SW480 (cell line): Measurements from ENCODE around the gene UBN1.

Source experiments
- DNase-seq: peaks from one replicate; pipeline ENCODE4 v3.0.0-alpha.2; 2016; ENCODE audit warnings: low spot score

UBN1 gene

DNA sequence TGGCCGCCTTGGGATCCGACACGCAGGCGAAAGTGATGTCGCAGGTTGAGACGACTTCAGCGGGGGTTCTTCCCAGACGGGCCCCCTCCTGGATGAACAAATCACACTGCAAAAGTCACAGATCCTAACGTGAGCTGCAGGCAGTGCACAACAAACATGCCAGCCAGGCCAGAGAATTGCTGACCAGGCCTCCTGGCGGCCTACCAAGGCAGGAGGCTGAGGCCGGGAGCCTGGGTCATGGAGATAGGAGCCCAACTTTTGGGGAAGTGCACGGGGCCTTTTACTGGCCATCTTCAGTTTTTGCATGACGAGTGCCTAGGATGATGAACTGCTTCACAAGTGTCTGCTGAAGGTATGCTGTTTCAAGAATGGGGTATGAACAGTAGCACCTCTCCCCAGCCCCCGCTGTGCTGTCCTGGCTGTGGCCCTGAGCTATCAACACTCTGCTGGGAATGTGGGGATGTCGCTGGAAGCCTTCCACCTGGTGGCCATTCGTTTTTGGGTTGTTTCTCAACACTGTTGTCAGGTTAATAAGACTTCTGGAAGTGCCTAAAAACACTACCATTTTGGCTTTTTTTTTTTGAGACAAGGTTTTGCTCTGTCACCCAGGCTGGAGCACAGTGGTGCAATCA lies 32.6 kb upstream of the UBN1 start:
- no peak for DNase-seq

DNA sequence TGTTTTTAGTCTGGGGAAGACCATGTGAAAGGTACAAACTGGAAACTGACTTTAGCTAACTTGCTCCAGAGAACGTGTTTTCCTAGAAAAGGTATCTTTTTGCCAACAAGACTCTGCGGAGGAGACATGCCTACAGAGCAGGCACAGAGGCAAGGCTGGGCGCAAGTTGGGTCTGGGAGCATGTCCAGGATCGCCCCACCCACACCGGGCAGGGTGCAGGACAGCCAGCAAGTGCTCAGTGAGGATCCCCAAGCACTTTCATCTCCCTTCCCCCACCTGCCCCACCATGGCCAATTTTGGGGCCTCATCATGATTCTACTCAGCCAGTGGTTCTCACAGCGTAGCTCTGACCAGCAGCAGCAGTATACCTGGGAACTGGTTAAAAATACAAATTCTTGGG lies 26.6 kb upstream of the UBN1 start:
- no peak for DNase-seq

DNA sequence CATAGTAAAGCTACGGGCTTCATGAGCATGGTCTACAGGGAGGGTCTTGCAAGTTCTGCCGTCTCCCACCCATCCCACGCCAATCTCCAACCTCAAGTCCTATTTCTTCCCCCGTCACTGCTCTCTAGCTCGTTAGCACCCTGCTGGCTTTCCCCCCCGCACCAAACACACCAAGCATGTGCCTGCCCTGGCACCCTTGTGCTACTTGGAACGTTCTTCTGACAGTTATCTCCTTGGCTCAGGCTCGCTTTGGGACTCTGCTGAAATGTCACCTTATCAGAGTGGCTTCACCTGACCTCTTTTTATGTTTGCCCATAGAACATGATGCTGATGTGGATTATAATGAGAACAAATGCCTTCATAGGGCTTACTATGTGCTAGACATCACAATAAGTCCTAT lies 22.1 kb upstream of the UBN1 start:
- no peak for DNase-seq

DNA sequence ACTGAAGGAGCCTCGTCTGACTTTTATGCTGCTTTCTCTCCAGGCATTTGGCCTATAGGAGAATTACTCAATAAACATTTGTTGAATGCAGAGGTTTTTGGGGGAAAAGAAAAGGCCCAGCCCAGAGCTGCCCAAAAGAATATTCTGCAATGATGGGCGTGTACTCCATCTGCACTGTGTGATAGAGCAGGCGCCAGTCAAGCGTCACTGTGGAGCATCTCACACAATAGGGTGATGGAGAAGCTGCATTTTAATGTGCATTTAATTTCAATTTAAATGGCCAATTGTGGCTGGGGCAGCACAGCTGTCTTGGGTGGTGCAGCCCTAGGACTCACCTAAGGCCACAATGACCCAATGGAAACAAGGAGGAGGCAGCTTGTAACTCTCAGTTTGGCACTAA lies 20.8 kb upstream of the UBN1 start:
- DNase-seq: no peak

DNA sequence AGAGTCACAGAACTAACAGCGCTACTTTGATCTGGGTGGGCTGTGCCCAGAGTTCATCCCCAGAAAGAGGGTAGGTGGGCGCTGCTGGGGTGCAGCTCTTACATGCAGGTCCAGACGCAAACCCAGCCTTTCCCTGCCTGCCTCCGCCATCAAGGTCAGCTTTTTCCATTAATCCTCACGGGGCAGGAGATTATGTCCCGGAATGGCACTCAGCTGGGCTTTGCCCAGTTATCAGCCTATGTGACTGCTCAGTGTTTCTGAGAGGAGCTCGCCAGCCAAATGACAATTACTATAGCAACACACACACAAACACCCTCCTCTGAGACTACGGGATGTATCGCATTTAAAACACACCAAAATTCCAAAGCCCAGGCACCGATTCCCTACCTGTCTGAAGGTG lies 20.3 kb upstream of the UBN1 start:
- no peak for DNase-seq

DNA sequence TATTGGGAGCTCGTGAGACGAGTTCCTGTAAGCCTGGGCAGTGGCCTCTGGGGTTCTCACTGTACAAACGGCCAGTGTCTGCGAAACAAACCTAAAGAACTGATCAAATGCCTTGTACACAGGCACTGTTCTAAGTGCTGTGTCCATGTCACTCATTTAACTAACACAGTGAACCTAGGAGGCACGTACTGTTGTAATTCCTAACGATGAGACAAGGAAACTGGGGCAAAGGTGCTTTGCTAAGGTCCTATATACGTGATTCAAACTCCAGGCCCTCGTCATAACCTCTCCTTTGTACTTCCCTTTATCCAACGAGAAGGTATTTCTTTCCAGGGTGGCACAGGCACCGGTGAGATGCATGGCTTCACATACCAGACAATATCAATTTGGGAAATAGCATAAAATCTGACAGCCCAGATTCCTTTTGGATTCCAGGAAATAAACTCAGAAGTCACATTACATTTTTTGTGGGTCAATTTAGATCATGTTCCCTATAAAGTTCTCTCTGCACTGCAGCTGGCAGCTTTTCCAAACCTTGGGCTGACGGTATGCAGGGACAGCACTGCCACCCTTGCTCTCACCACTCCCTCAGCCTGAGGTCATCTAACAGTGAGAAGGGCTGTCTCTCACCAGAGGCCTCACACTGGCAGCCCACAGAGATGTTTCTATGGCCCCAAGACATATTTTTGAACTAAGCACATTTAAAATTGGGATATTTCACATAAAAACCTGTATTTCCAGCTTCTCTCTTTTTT lies 18.5 kb upstream of the UBN1 start:
- DNase-seq: no peak

DNA sequence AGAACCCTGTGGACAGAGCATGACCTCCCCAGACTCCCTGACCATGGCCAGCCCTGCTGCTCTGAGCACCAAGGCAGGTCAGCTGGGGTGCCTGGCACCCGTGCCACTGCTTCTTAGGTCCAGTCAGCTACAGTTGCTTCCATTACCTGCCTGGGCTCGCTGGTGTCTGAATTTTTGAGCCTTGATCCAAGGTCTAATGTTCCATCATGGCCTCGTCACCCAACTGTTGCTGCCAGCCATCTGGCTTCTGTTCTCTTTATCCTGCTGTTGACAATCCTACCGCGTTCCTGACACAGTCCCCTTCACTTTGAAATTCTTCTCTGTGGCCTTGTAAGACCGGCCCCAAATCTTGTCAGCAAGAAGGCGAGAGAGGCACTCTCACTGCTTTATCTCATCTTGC lies 16.9 kb upstream of the UBN1 start:
- DNase-seq: no peak

DNA sequence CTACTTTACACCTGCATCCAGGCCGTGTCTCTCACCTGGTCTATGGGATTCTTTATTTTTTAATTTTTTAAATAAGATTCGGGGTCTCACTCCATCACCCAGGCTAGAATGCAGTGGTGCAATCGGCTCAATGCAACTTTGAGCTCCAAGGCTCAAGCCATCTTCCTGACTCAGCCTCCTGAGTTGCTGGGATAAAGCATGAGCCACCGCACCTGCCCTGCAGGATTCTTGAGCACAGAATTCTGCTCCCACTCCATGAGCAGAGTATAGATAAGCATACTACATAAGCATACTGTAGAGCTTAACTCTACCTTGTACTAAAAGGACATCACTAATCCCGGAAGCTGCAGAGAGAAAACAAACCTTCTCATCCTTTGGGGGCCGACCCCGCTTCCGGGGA lies 15.7 kb upstream of the UBN1 start:
- DNase-seq: no peak

DNA sequence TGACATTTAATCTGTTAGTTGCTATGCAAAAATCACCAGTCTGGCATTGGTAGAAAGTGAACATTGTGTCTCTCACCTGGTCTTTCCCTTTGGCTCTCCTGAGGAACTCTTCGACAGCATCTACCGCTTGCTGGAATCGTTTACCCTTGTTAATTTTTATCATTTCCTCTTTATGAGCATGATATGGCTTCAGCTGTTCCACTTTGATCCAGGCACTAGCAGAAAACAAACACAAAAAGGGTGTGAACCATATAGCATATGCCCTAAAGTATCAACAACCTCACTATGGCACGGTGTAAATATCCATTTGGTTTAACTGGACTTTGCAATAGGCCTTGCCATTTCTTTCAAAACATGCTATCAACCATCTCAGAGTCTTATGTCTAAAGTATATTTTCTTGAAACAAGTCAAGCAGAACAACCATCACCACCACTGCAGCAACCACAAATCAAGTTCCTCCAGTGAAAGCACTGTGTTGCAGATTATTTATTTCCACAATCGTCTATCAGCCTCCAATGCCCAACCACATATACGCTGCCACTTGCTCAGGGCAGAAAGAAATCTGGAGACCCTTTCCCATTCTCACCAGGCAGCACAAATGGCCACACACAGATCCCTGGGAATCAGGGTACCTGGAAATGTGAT lies 14.5 kb upstream of the UBN1 start:
- no peak for DNase-seq

DNA sequence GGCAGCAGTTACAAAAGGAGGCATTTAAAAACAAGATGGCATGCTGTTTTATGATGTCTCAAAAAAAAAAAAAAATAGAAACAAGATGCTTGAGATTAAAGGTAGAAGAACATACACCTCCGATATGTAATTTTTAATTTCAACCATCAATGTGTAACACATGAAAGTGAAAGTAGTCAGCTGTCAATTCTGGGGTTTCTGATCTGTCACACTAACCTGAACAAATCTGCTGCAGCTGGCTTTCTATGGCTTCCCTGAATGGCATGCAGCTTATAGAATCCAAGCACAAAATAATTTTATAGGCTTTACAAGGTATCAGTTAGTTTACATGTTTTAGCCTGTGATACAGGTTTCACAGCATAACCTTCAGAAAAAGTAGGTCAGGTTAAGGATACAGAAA lies 13.7 kb upstream of the UBN1 start:
- no peak for DNase-seq

DNA sequence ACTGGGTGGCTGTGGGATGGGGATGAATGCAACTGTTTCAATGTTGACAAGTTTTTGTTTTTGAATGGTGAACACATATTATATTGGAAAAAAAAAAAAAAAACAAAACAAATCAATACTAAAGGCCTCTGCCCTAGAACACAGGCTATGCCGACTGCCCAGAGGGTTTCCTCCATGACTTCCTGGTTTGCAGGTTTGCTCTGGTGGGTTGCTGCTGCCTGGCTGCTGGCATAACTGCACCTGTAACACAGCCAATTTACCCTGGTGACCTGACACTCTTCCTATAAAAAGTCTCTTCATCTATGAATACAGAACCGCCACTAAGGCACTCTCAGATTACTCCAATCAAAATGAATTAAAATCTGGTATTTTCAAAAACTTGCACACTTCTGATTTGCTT lies 10.6 kb upstream of the UBN1 start:
- no peak for DNase-seq

DNA sequence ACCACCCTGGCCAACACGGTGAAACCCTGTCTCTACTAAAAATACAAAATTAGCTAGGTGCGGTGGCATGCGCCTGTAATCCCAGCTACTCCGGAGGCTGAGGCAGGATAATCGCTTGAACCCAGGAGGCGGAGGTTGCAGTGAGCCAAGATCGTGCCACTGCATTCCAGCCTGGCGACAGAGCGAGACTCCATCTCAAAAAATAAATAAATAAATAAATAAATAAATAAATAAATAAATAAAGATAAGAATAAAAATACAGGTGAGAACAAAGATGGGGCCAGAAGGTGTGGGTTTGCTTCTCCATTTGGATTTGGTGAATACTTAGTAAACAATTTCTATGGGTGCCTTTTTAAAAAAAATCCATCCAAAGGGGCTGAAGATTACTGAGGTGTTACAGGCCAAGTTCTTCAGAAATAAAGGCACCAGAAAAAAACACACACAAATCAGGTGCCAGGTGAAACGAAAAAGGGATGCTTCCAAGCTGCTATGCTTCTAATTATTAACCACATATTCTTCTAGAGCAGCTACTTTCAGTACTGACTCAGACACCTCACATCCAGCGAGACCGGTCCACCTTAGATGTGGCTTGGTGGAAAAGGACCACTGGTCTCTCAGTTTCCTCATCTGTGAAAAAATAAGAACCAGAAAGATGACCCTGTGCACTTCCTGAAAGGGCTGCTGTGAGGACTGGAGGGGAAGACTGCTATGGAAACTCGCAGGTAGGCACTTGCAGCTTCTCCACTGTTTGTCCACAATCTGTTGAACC lies 9.4 kb upstream of the UBN1 start:
- DNase-seq: no peak

DNA sequence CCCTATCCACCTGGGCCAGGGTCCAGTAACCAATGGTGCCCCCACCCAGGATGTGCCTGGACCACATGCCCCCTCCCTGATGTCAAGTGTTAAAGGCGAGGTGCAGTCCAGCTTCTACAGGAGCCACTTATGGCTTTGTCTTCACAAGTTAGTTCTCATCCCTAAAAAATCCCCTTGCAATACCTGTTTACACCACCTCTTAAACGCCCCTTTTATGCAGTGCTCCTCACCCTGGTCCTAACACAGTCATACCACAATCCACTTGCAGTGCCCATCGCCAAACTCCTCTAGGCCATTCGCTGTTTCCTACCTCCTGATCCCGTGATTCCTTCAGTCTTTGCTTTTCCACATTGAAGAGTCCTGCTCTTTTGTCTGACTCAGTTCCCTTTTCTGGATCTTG lies 7.3 kb upstream of the UBN1 start:
- DNase-seq: no peak

DNA sequence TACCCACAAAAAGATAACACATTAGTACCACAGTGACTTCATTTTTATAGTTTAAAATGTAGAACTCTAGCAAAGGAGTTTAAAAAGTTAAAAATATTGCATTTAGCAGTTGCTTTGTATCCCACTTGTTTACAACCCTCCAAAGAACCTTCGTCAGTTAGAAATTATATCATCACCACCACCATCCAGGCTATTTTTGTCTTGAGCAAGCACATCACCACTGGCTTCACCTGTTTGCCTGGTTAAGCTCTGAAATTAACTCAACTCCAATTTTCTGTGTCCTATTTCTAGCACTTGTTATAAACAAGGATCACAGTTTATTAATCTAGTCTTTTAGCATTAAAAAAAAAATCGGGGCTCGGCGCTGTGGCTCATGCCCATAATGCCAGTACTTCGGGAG lies 6.3 kb upstream of the UBN1 start:
- no peak for DNase-seq

DNA sequence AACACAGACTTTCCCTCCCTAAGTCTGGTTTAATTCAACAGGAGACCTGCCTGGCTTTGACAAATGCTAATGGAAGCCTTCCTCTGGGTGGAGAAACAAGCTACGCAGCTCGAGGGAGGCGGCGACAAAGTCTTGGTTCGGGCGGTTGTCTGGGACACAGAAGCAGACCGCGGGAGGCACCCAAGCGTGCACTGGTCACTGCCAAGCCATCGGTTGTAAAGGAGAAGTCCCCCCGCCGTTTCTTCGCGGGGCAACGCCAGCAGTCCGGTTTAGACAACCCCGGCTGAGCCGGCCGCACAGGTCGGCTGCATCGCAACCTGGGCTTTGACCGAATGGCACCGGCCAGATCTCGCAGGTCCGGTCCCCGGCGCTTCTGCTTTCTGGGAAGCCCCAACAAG lies 779 bp upstream of the UBN1 start:
- DNase-seq: peak; percentile 29

DNA sequence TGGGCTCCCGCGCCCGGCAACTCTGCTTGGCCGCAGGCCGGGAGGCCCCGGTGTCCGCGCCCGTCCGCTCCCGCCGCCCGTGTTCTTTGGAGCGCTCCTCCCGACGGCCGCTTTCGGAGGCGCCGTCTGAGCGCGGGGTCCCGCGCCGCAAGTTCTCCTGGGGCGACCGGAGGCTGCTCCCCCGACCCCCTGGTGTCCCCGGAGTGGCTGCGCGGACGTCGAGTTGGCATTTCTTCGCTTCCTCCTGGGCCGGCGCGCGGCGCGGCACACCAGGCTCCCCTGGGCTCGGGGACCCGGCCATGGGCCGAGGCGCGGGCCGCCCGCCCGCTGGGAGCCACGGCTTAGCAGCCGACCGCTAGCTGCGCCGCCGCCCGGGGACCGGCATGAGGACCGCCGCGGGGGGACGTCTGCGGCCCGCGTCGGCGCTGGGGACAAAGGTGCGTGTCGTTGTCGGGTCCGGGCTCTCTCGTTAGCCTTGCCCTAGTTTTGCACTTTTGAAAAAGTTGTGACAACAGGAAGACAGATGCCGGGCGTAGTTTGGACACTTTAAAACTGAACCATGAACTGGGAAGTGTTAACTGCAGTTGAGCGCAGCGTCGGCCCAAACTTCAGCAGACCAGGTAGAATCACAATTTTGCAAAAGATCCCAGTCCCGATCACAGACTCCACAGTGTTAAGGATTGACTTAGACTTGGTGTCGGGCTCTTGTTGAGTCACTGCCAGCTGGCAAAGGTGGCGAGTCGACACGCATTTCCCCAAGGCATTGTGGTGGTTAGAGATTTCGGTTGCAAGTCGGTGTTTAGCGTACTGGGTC lies 700 bp downstream of the UBN1 start:
- peak; percentile 52 for DNase-seq

DNA sequence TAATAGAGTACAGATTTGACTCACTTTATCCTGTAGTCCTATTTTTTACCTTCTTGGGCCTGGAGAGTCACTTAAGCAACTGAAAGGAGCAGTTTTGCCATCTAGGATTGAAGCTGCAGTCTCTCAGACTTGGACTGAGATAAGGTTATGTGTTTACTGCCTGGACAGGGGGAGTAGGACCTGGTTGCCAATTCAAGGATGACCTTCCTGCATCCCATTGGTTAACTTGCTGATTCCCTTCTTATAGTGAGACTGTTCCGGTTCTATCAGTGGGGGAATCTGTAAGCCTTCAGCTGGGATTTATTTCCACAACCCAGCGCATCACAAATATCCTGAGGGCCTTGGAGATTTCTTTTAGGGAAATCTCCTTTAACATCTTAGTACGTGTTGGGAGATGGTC lies 2.9 kb downstream of the UBN1 start:
- DNase-seq: no peak

DNA sequence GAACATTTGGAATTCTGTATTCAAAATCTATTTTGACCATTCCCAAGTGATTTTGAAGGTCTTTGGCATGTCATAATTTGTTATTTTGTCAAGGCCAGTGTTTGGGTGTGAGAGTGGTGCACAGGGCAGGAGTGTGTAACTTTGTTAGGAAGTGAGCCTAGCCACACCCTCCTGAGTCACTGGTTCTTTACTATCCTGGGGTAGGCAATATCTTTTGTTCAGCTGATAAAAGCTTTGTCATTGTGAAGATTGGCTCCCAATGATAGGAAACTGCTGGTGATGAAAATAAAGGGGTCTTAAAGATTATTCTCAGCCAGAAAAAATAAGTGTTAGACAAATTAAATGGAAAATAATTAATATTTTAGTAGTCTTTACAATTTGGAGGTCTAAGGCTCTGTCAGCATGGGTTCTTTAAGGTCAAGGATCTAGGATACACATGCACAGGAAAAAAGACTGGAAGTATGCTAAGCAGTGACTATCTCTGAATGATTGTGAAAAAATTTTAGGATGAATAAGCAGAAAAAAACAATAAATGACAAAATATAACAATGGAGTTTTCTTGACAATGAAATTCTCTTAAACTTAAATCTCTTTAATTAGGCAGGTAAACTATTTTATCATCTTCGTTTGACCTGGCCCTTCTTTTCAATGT lies 5.1 kb downstream of the UBN1 start:
- peak; percentile 31 for DNase-seq

DNA sequence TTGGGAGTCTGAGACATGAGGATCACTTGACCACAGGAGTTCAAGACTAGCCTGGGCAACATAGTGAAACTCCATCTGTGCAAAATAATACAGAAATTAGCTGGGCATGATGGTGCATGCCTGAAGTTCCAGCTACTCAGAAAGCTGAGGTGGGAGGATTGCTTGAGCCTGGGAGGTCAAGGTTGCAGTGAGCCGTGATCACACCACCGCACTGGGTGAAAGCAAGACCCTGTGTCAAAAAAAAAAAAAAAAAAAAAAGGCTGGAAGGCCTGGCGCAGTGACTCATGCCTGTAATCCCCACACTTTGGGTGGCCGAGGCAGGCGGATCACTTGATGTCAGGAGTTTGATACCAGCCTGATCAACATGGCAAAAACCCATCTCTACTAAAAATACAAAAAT lies 8.1 kb downstream of the UBN1 start:
- DNase-seq: no peak

DNA sequence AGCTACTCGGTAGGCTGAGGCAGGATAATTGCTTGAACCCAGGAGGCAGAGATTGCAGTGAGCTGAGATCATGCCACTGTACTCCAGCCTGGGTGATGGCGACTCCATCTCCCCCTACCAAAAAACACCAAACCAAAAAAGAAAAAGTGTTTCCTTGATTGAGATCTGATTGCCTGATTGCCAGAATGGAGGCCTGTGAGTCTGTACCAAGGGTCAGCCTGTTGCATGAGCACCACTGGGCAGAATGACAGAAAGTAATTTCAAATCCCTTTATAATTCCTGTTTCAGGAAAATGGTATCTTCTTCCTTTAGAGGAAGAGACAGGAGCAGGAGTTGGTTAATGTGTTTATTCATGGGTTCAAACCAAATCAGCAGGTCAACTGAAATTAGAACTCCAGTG lies 8.5 kb downstream of the UBN1 start:
- no peak for DNase-seq

DNA sequence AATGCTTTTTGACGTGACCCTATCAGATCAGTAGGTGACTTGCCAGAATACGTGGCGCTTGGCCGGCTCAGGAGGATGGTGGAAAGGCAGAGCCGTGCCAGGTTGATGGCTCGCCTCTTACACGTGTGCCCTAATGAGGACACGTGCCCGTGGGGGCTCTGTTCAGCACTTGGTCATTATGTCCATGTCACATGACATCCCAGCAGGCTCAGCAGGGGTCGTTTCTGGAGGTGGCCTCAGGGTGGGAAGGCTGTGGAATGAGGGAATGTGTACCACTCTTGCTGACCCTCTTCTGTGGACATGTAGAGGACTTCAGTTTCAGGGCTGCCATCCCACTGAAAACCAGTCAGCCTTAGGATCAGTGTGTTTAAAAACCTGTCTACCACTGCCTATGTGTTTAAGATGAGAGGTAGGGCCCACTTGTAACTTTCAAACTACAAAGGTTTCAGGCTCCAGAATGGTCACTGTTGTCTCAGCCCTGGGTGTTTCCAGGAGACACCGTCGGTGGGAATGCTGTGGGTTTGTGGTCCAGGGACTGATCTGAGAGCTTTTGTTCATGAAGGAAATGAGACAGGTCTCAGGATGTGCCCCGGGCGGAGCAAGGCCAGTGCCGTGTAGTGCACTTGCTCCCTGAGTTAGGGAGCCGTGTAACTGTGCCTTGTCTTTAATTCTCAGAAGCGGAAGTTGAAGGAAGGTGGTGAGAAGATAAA lies 12.1 kb downstream of the UBN1 start:
- DNase-seq: peak; percentile 58
